ENCODE data around the gene IL17B. TPM values are rescaled to one million over a fixed set of nuclear protein-coding genes. Genes with fewer than 3 reads are reported as not detected.
"Not testable (repeated sequence)": the region's sequence is repeated elsewhere in the genome, so short reads cannot be mapped to it uniquely, and the experiment has no call there.

Gene IL17B
- polyA plus RNA-seq, 3 donors, result 0.69 to 1.6 (median 1.3) TPM

GRCh38 chr5:149403923-149404745, 25.0 kb upstream of the IL17B start:
- DNase-seq (ENCODE audit: low read depth in 3 of 3, low spot score in 2 of 3), result no peak

- no peak for DNase-seq (ENCODE audit: low read depth in 3 of 3, low spot score in 2 of 3)
These were observed 23.2 kb upstream of the IL17B start for GRCh38 chr5:149402291-149402690.

GRCh38 chr5:149401051-149401450, 22.0 kb upstream of the IL17B start:
- DNase-seq (ENCODE audit: low read depth in 3 of 3, low spot score in 2 of 3), result no peak

- DNase-seq (ENCODE audit: low read depth in 3 of 3, low spot score in 2 of 3), result no peak
These were observed 21.2 kb upstream of the IL17B start for GRCh38 chr5:149400304-149400703.

- DNase-seq (ENCODE audit: low read depth in 3 of 3, low spot score in 2 of 3), result no peak
These were observed 20.7 kb upstream of the IL17B start for GRCh38 chr5:149399775-149400174.

GRCh38 chr5:149398747-149399266, 19.7 kb upstream of the IL17B start:
- not testable (repeated sequence) for DNase-seq (ENCODE audit: low read depth in 3 of 3, low spot score in 2 of 3)

- no peak for DNase-seq (ENCODE audit: low read depth in 3 of 3, low spot score in 2 of 3)
These were observed 18.4 kb upstream of the IL17B start for GRCh38 chr5:149397530-149397929.

- DNase-seq (ENCODE audit: low read depth in 3 of 3, low spot score in 2 of 3), result not testable (repeated sequence)
These were observed 15.9 kb upstream of the IL17B start for GRCh38 chr5:149394996-149395395.

- no peak for DNase-seq (ENCODE audit: low read depth in 3 of 3, low spot score in 2 of 3)
These were observed 13.6 kb upstream of the IL17B start for GRCh38 chr5:149392718-149393117.

- DNase-seq (ENCODE audit: low read depth in 3 of 3, low spot score in 2 of 3), result no peak
These were observed 12.4 kb upstream of the IL17B start for GRCh38 chr5:149391524-149391923.

GRCh38 chr5:149391076-149391475, 12.0 kb upstream of the IL17B start:
- not testable (repeated sequence) for DNase-seq (ENCODE audit: low read depth in 3 of 3, low spot score in 2 of 3)

GRCh38 chr5:149389552-149390495, 10.7 kb upstream of the IL17B start:
- DNase-seq (ENCODE audit: low read depth in 3 of 3, low spot score in 2 of 3), result no peak

- DNase-seq (ENCODE audit: low read depth in 3 of 3, low spot score in 2 of 3), result no peak
These were observed 9.6 kb upstream of the IL17B start for GRCh38 chr5:149388498-149389190.

- no peak for DNase-seq (ENCODE audit: low read depth in 3 of 3, low spot score in 2 of 3)
These were observed 8.9 kb upstream of the IL17B start for GRCh38 chr5:149387982-149388381.

- no peak for DNase-seq (ENCODE audit: low read depth in 3 of 3, low spot score in 2 of 3)
These were observed 8.1 kb upstream of the IL17B start for GRCh38 chr5:149387081-149387631.

GRCh38 chr5:149386166-149386565, 7.1 kb upstream of the IL17B start:
- no peak for DNase-seq (ENCODE audit: low read depth in 3 of 3, low spot score in 2 of 3)

- DNase-seq (ENCODE audit: low read depth in 3 of 3, low spot score in 2 of 3), result no peak
These were observed 4.3 kb upstream of the IL17B start for GRCh38 chr5:149383399-149383798.

- no peak for DNase-seq (ENCODE audit: low read depth in 3 of 3, low spot score in 2 of 3)
These were observed 3.6 kb upstream of the IL17B start for GRCh38 chr5:149382517-149383220.

- DNase-seq (ENCODE audit: low read depth in 3 of 3, low spot score in 2 of 3), result peak in 1 of 3 donors; percentile 55
These were observed 2.9 kb upstream of the IL17B start for GRCh38 chr5:149381986-149382338.

All from right renal cortex interstitium (tissue), 3 donors.